Eye (tissue), 1 donor: ENCODE measurements around the gene CCDC177.
A peak's percentile ranks its signal among the peaks of the same experiment; 100 is the strongest.

Source experiments
- DNase-seq: peaks from one replicate; pipeline ENCODE4 v3.0.0-alpha.2; 2015

The CCDC177 gene

GRCh38 chr14:69574263-69574953 lies at the start of gene CCDC177:
TSS of gene CCDC177 (minus strand) at chr14:69574871. CDS start at chr14:69573622, 1,249 bp downstream.
- DNase-seq = peak; percentile 91

- DNase-seq = no peak
These were observed 49.5 kb upstream of the CCDC177 start for GRCh38 chr14:69624136-69624535.

GRCh38 chr14:69620981-69621380 lies 46.3 kb upstream of the CCDC177 start:
- no peak for DNase-seq

- DNase-seq = no peak
These were observed 45.5 kb upstream of the CCDC177 start for GRCh38 chr14:69620211-69620611.

GRCh38 chr14:69619012-69619411 lies 44.3 kb upstream of the CCDC177 start:
- no peak for DNase-seq

GRCh38 chr14:69617796-69618195 lies 43.1 kb upstream of the CCDC177 start:
- DNase-seq = no peak

GRCh38 chr14:69616408-69616773 lies 41.7 kb upstream of the CCDC177 start:
- DNase-seq = no peak

- DNase-seq = peak; percentile 53
These were observed 41.1 kb upstream of the CCDC177 start for GRCh38 chr14:69615496-69616407.

- no peak for DNase-seq
These were observed 40.4 kb upstream of the CCDC177 start for GRCh38 chr14:69615121-69615495.

GRCh38 chr14:69614592-69614991 lies 39.9 kb upstream of the CCDC177 start:
- no peak for DNase-seq

GRCh38 chr14:69613312-69614073 lies 38.8 kb upstream of the CCDC177 start:
- DNase-seq = no peak

- no peak for DNase-seq
These were observed 38.1 kb upstream of the CCDC177 start for GRCh38 chr14:69612783-69613130.

GRCh38 chr14:69612014-69612782 lies 37.5 kb upstream of the CCDC177 start:
- DNase-seq = peak; percentile 78

- peak; percentile 96 for DNase-seq
These were observed 36.7 kb upstream of the CCDC177 start, which contains the start of gene SUSD6 for GRCh38 chr14:69611172-69612013. TSS of gene SUSD6 (plus strand) at chr14:69611596. CDS start at chr14:69658593, 46,997 bp downstream.

GRCh38 chr14:69610874-69611171 lies 36.2 kb upstream of the CCDC177 start:
- no peak for DNase-seq

- DNase-seq = no peak
These were observed 35.6 kb upstream of the CCDC177 start for GRCh38 chr14:69610020-69610873.

GRCh38 chr14:69606258-69607184 lies 31.9 kb upstream of the CCDC177 start:
- no peak for DNase-seq

- DNase-seq = no peak
These were observed 31.1 kb upstream of the CCDC177 start for GRCh38 chr14:69605738-69606137.

GRCh38 chr14:69600304-69600891 lies 25.7 kb upstream of the CCDC177 start:
- no peak for DNase-seq
